GM12878 (cell line): ENCODE data around the gene IFT27. TPM values are rescaled to one million over a fixed set of nuclear protein-coding genes. Genes with fewer than 3 reads are reported as not detected.

Source experiments
- ATAC-seq: fragments of 200-7000 bp; cut with Tn5 transposase; 3 replicates; pipeline ENCODE4 v1.9.1; 2020; ENCODE audit warnings: mild to moderate bottlenecking, moderate library complexity
- BruUV-seq: library from RNA; stranded (reverse); fragments of 400-500 nt; replicated peaks from 2 replicates; lab custom pipeline; 2021; lab: Mats Ljungman, UMichigan
- CTCF ChIA-PET: fragments of 300-600 bp; sonication (Branson Sonifier 250); formaldehyde crosslinking; extraction: SDS; loops from one replicate; lab custom pipeline; 2021; ENCODE audit warnings: inconsistent platforms; lab: Yijun Ruan, JAX
- POLR2A ChIA-PET: fragments of 350-600 bp; formaldehyde crosslinking; extraction: SDS; loops from one replicate; lab custom pipeline; 2021; ENCODE audit warnings: inconsistent platforms; lab: Charles Lee
- RAD21 ChIA-PET: fragments of 300-600 bp; sonication (Branson Sonifier 250); formaldehyde crosslinking; loops from one replicate; lab custom pipeline; 2023; ENCODE audit warnings: antibody characterized with exemption; ENCODE audit not compliant: unreplicated experiment; lab: Charles Lee
- SMC1A ChIA-PET: fragments of 300-600 bp; sonication (Branson Sonifier 250); formaldehyde crosslinking; loops from one replicate; lab custom pipeline; 2023; ENCODE audit not compliant: unreplicated experiment, uncharacterized antibody; lab: Charles Lee
- DNase-seq: peaks from one replicate; pipeline ENCODE4 v3.0.0-alpha.2; 2011; ENCODE audit warnings: low read depth, low spot score
- FAIRE-seq: peaks from 3 replicates; lab custom pipeline; 2011; peaks lifted over from hg19 to GRCh38; lab: Jason Lieb, UNC
- H2AFZ ChIP-seq: 2 replicates; pipeline ENCODE4 v1.6.0; 2011; ENCODE audit warnings: low read depth, low read length, control low read depth; ENCODE audit not compliant: control insufficient read depth
- H3K27ac ChIP-seq: 2 replicates; pipeline ENCODE4 v1.5.1; 2011; ENCODE audit warnings: control low read depth; ENCODE audit not compliant: control insufficient read depth, insufficient read depth
- H3K27me3 ChIP-seq, 2 experiments: replicated peaks in 1 of 2; 2 replicates each; pipeline versions ENCODE4 v1.6.0 to v1.6.1; 2011; ENCODE audit warnings: low read length in 1 of 2; ENCODE audit not compliant: control insufficient read depth in 2 of 2, insufficient read depth in 2 of 2
- H3K36me3 ChIP-seq, 2 experiments: 2 replicates each; pipeline ENCODE4 v1.5.1; 2011; ENCODE audit warnings: low read length in 1 of 2; ENCODE audit not compliant: control insufficient read depth in 2 of 2, insufficient read depth in 2 of 2
- H3K4me1 ChIP-seq: 2 replicates; pipeline ENCODE4 v1.6.1; 2011; ENCODE audit warnings: mild to moderate bottlenecking, low read length, moderate library complexity, mixed read lengths; ENCODE audit not compliant: control insufficient read depth, insufficient read depth
- H3K4me2 ChIP-seq: 2 replicates; pipeline ENCODE4 v1.6.0; 2011; ENCODE audit warnings: control low read depth; ENCODE audit not compliant: control insufficient read depth, insufficient read depth
- H3K4me3 ChIP-seq: fragments of 200-600 bp; sonication (generic); 2 replicates; pipeline ENCODE4 v1.5.1; 2016
- H3K79me2 ChIP-seq: 2 replicates; pipeline ENCODE4 v1.6.0; 2011; ENCODE audit warnings: low read length; ENCODE audit not compliant: control insufficient read depth, insufficient read depth
- H3K9ac ChIP-seq: 2 replicates; pipeline ENCODE4 v1.8.0; 2011; ENCODE audit warnings: low read length, control low read depth, mixed read lengths; ENCODE audit not compliant: control insufficient read depth, insufficient read depth
- H3K9me3 ChIP-seq: replicated peaks from 3 replicates; pipeline ENCODE4 v1.5.1; 2011; ENCODE audit warnings: mild to moderate bottlenecking, low read length; ENCODE audit not compliant: control insufficient read depth, insufficient read depth
- H4K20me1 ChIP-seq: 2 replicates; pipeline ENCODE4 v1.6.0; 2011; ENCODE audit not compliant: control insufficient read depth, insufficient read depth
- BRCA1 ChIP-seq: IDR thresholded peaks from 2 replicates; pipeline ENCODE4 v1.6.1; 2011; ENCODE audit warnings: low read depth, low read length, improper control_type of control experiment
- CHD4 ChIP-seq: fragments of 200-600 bp; sonication (generic); IDR thresholded peaks from 2 replicates; pipeline ENCODE4 v1.6.1; 2016; ENCODE audit warnings: mild to moderate bottlenecking
- KDM1A ChIP-seq: fragments of 200-600 bp; sonication (generic); IDR thresholded peaks from 2 replicates; pipeline ENCODE4 v1.6.1; 2016; ENCODE audit warnings: borderline replicate concordance
- KLF5 ChIP-seq: fragments of 450-650 bp; IDR thresholded peaks from 2 replicates; pipeline ENCODE4 v1.6.1; 2014; ENCODE audit warnings: mild to moderate bottlenecking; ENCODE audit not compliant: partially characterized antibody
- LARP7 ChIP-seq: fragments of 450-650 bp; IDR thresholded peaks from 2 replicates; pipeline ENCODE4 v1.6.1; 2017; ENCODE audit warnings: mild to moderate bottlenecking
- MTA3 ChIP-seq: IDR thresholded peaks from 2 replicates; pipeline ENCODE4 v1.6.1; 2012; ENCODE audit warnings: low read length, inconsistent platforms, borderline replicate concordance
- PML ChIP-seq: IDR thresholded peaks from 2 replicates; pipeline ENCODE4 v1.6.1; 2012; ENCODE audit warnings: low read length, inconsistent platforms
- RAD21 ChIP-seq: IDR thresholded peaks from 2 replicates; pipeline ENCODE4 v1.6.1; 2011; ENCODE audit warnings: mild to moderate bottlenecking, low read depth, low read length, moderate library complexity; ENCODE audit not compliant: insufficient read depth
- TCF3 ChIP-seq: IDR thresholded peaks from 2 replicates; pipeline ENCODE4 v1.6.1; 2012; ENCODE audit warnings: low read depth, mild to moderate bottlenecking, low read length, borderline replicate concordance; ENCODE audit not compliant: insufficient read depth
- ZNF274 ChIP-seq: IDR thresholded peaks from one replicate; pipeline ENCODE4 v1.8.0; 2011; ENCODE audit not compliant: insufficient read length, insufficient read depth
- WGBS: methylation state at CpG from one replicate; pipeline ENCODE4 v1.1.6; 2016; ENCODE audit warnings: low lambda C conversion rate; ENCODE audit not compliant: insufficient replicate concordance, insufficient coverage; ENCODE audit errors: missing lambda C conversion rate; 5-methylcytosine and 5-hydroxymethylcytosine counted together
- in situ Hi-C: fragments of 300-500 bp; cut with MboI; formaldehyde crosslinking; loops from 9 replicates; pipeline ENCODE4 v1.14.3; 2018; ENCODE audit warnings: mixed read lengths
- intact Hi-C: fragments of 100-400 bp; cut with micrococcal nuclease; formaldehyde crosslinking; loops from one replicate; pipeline ENCODE4 v1.14.2; 2022; ENCODE audit not compliant: unreplicated experiment
- polyA plus RNA-seq, 11 experiments: library from polyadenylated mRNA; depleted of rRNA in 4 of 11; unstranded in 6 of 11; stranded (reverse) in 5 of 11; fragments of >200 nt; fragmentation: Nextera tagmentation in 4 of 11; fragmentation: Illumina TruSeq in 1 of 11; extraction: Ambion mirVana in 4 of 11; extraction: Trizol in 1 of 11; gene quantifications; 1 replicate in 1 of 11; 2 replicates in 10 of 11; pipeline versions ENCODE4 v1.2.1 to v1.2.3, GENCODE V29; 2011 to 2016; ENCODE audit warnings: inconsistent platforms in 2 of 11, missing spikeins in 2 of 11, low read depth in 1 of 11
- total RNA-seq, 4 experiments: library from RNA; depleted of rRNA in 3 of 4; stranded (reverse); fragments of >200 nt in 3 of 4; fragmentation: Illumina TruSeq in 1 of 4; extraction: Trizol in 1 of 4; gene quantifications; 2 replicates each; pipeline versions ENCODE4 v1.2.1 to v1.2.3, GENCODE V29; 2013 to 2021
- TF ChIP-seq, protein P1 (sequence below): IDR thresholded peaks from 2 replicates; pipeline ENCODE4 v1.6.1; 2011; ENCODE audit warnings: mild to moderate bottlenecking, low read depth, low read length, moderate library complexity; ENCODE audit not compliant: insufficient replicate concordance
- TF ChIP-seq, protein P2 (sequence below): fragments of 150-350 bp; IDR thresholded peaks from 2 replicates; pipeline ENCODE4 v1.6.1; 2016; ENCODE audit warnings: low read depth, low read length
- TF ChIP-seq, protein P3 (sequence below): fragments of 450-650 bp; IDR thresholded peaks from 2 replicates; pipeline ENCODE4 v1.6.1; 2017; ENCODE audit warnings: low read depth, mild to moderate bottlenecking, moderate library complexity

The IFT27 gene
- total and polyA plus RNA-seq, 10 of the 15 experiments (the other 5 are each of a cell fraction or from before 2014, with no cell fraction given), result 2.7 to 32.5 (median 10.2) TPM

DNA sequence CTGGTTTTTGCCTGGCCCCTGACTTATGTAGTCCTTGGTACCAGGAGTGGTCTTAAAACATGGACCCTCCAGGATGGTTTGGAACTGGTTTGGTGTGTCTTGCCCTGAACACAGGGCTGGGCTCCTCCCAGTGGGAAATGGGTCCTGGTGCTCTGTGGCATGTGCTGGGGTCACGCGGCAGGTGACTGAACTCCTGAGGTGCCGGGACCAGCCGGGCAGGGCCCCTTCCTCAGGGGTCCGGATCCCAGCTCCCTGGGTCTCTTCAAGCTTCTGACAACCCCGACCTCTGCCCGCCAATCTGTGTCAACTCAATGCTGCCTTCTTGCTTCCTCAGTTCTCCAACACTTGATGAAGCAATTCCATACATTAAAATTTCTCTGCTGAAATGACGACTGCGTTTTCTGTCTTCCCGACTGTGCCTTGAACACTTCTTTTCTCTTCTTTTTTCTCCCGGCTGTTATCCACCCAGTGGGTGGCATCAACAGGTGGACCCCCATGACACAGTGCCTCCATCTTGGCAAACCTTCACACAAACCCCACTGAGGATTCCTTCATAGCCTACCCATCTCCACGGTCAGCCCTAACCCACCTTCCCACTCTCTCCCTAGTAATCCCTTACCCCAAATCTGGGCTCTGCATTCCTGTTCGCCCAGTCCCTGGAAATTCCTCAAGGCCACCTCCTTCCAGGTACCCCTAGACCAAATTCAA is 4.4 kb downstream of the IFT27 start:
- SMC1A ChIA-PET, result no interaction called here
- 90% methylated on average over 11 of the region's 13 CpGs for WGBS
- Histone ChIP-seq H3K4me1 (peaks cover 7% of the 10 kb centered on the region), H3K27ac (no peak overlapping the region), H3K9me3 (no peaks in the 10 kb centered on the region)
- intact Hi-C loops, result no loop called here
- no TSS peak for BruUV-seq
- TF ChIP-seq, protein P1, sequence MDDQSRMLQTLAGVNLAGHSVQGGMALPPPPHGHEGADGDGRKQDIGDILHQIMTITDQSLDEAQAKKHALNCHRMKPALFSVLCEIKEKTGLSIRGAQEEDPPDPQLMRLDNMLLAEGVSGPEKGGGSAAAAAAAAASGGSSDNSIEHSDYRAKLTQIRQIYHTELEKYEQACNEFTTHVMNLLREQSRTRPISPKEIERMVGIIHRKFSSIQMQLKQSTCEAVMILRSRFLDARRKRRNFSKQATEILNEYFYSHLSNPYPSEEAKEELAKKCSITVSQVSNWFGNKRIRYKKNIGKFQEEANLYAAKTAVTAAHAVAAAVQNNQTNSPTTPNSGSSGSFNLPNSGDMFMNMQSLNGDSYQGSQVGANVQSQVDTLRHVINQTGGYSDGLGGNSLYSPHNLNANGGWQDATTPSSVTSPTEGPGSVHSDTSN, result no peak
- TF ChIP-seq CHD4, result no peak
- TF ChIP-seq LARP7, result no peak
- no peak for TF ChIP-seq BRCA1
- no peak for TF ChIP-seq RAD21
- no peak for TF ChIP-seq TCF3
- TF ChIP-seq KDM1A, result no peak
- no peak for TF ChIP-seq ZNF274
- TF ChIP-seq MTA3, result no peak
- TF ChIP-seq, protein P2, sequence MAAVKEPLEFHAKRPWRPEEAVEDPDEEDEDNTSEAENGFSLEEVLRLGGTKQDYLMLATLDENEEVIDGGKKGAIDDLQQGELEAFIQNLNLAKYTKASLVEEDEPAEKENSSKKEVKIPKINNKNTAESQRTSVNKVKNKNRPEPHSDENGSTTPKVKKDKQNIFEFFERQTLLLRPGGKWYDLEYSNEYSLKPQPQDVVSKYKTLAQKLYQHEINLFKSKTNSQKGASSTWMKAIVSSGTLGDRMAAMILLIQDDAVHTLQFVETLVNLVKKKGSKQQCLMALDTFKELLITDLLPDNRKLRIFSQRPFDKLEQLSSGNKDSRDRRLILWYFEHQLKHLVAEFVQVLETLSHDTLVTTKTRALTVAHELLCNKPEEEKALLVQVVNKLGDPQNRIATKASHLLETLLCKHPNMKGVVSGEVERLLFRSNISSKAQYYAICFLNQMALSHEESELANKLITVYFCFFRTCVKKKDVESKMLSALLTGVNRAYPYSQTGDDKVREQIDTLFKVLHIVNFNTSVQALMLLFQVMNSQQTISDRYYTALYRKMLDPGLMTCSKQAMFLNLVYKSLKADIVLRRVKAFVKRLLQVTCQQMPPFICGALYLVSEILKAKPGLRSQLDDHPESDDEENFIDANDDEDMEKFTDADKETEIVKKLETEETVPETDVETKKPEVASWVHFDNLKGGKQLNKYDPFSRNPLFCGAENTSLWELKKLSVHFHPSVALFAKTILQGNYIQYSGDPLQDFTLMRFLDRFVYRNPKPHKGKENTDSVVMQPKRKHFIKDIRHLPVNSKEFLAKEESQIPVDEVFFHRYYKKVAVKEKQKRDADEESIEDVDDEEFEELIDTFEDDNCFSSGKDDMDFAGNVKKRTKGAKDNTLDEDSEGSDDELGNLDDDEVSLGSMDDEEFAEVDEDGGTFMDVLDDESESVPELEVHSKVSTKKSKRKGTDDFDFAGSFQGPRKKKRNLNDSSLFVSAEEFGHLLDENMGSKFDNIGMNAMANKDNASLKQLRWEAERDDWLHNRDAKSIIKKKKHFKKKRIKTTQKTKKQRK, result no peak
- TF ChIP-seq, protein P3, sequence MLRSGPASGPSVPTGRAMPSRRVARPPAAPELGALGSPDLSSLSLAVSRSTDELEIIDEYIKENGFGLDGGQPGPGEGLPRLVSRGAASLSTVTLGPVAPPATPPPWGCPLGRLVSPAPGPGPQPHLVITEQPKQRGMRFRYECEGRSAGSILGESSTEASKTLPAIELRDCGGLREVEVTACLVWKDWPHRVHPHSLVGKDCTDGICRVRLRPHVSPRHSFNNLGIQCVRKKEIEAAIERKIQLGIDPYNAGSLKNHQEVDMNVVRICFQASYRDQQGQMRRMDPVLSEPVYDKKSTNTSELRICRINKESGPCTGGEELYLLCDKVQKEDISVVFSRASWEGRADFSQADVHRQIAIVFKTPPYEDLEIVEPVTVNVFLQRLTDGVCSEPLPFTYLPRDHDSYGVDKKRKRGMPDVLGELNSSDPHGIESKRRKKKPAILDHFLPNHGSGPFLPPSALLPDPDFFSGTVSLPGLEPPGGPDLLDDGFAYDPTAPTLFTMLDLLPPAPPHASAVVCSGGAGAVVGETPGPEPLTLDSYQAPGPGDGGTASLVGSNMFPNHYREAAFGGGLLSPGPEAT, result no peak
- TF ChIP-seq PML, result no peak
- no peak for TF ChIP-seq KLF5
- TF ChIP-seq, all 136 proteins: peak for 0
- Histone ChIP-seq H2AFZ (no peak overlapping the region), H3K27me3 (no peaks in the 10 kb centered on the region; a peak in 1 of 4 replicates), H4K20me1 (0 out of 2 replicates have a peak, but pooled peaks cover 3% of the 10 kb centered on the region), H3K4me2 (no peak overlapping the region), H3K9ac (no peak overlapping the region), H3K4me3 (no peak overlapping the region), H3K36me3 (no peaks in the 10 kb centered on the region; a peak in 1 of 4 replicates), H3K79me2 (no peaks in the 10 kb centered on the region)
- no peak for FAIRE-seq
- no peak for DNase-seq
- CTCF ChIA-PET, result no interaction called here
- POLR2A ChIA-PET, result no interaction called here
- in situ Hi-C loops, result no loop called here
- no peak for ATAC-seq
- RAD21 ChIA-PET, result no interaction called here
